Measurements from ENCODE around the gene DNMT1. TPM values are rescaled to one million over a fixed set of nuclear protein-coding genes. Genes with fewer than 3 reads are reported as not detected.
A peak's percentile ranks its signal among the peaks of the same experiment; 100 is the strongest.

DNMT1 gene
- total RNA-seq, 4 donors from 2014 or later = 29.5 to 80.6 (median 48.4) TPM

- intact Hi-C loops (cut with DNase I) = no loop called here
- WGBS, 2 donors = 88 to 100% methylated on average over 2 to 6 of the region's 14 CpGs
- H3K4me3 ChIP-seq = no peak overlapping the region
- DNase-seq = no peak
- no peaks in the 10 kb centered on the region for H3K27me3 ChIP-seq
- no peaks in the 10 kb centered on the region for H3K9me3 ChIP-seq
- TF ChIP-seq CTCF (IDR thresholded peaks at IDR 0.05) (no peak), POLR2A (IDR thresholded peaks at IDR 0.05) (no peak)
- peaks cover 13 to 66% (median 26%) of the 10 kb centered on the region in 3 donors for H3K4me1 ChIP-seq
- no peak overlapping the region for H3K27ac ChIP-seq
- H3K36me3 ChIP-seq = peaks cover 32 to 61% (median 40%) of the 10 kb centered on the region in 3 donors
Observed at GRCh38 chr19:10109528-10109927, 85.2 kb downstream of the DNMT1 start.

GRCh38 chr19:10107817-10108367 is 86.9 kb downstream of the DNMT1 start:
- no peak for DNase-seq
- Histone ChIP-seq H3K36me3 (peaks cover 32 to 52% (median 36%) of the 10 kb centered on the region in 3 donors), H3K4me3 (no peak overlapping the region), H3K9me3 (no peaks in the 10 kb centered on the region), H3K4me1 (peaks cover 10 to 58% (median 22%) of the 10 kb centered on the region in 3 donors), H3K27me3 (no peaks in the 10 kb centered on the region), H3K27ac (no peak overlapping the region)
- WGBS, 2 donors = 89% methylated on average over 10 to 13 of the region's 14 CpGs
- no peak for TF ChIP-seq POLR2A (IDR thresholded peaks at IDR 0.05)
- no peak for TF ChIP-seq CTCF (IDR thresholded peaks at IDR 0.05)
- intact Hi-C loops (cut with DNase I) = no loop called here

GRCh38 chr19:10107254-10107653 is 87.5 kb downstream of the DNMT1 start:
- DNase-seq = no peak
- Histone ChIP-seq H3K9me3 (no peaks in the 10 kb centered on the region), H3K36me3 (peaks cover 32 to 51% (median 36%) of the 10 kb centered on the region in 3 donors), H3K4me3 (peak overlapping the region; percentile 53 to 90 (median 80)), H3K27ac (peak overlapping the region in 3 of 4 donors; percentile 77 to 84 (median 83)), H3K27me3 (no peaks in the 10 kb centered on the region), H3K4me1 (peaks cover 10 to 56% (median 16%) of the 10 kb centered on the region in 3 donors)
- TF ChIP-seq POLR2A (IDR thresholded peaks at IDR 0.05) (no peak), CTCF (IDR thresholded peaks at IDR 0.05) (no peak)
- 58 to 69% methylated on average over 10 of the region's 10 CpGs for WGBS, 2 donors
- intact Hi-C loops (cut with DNase I) = no loop called here

- H3K9me3 ChIP-seq = no peaks in the 10 kb centered on the region
- 0 to 1% methylated on average over 17 to 19 of the region's 71 CpGs for WGBS, 2 donors
- intact Hi-C loops (cut with DNase I) = no loop called here
- peak; percentile 96 for DNase-seq
- peak within 1 kb of the TSS; percentile 77 to 85 (median 84) for H3K27ac ChIP-seq
- no peaks in the 10 kb centered on the region for H3K27me3 ChIP-seq
- peaks cover 32 to 42% (median 36%) of the 10 kb centered on the region in 3 donors for H3K36me3 ChIP-seq
- peak within 1 kb of the TSS; percentile 53 to 90 (median 80) for H3K4me3 ChIP-seq
- peaks cover 10 to 47% (median 14%) of the 10 kb centered on the region in 3 donors for H3K4me1 ChIP-seq
- TF ChIP-seq CTCF (IDR thresholded peaks at IDR 0.05) = peak in 1 of 6 experiments; percentile 41
- peak in 3 of 4 donors; percentile 36 to 71 (median 44) for TF ChIP-seq POLR2A (IDR thresholded peaks at IDR 0.05)
Observed at GRCh38 chr19:10106100-10106936, 88.4 kb downstream of the DNMT1 start, which contains the start of gene PPAN. TSS of gene PPAN (plus strand) at chr19:10106362. CDS start at chr19:10106395, 33 bp downstream.

Data from esophagus squamous epithelium (tissue), 5 donors.